ENCODE data around the gene ARL16. TPM values are rescaled to one million over a fixed set of nuclear protein-coding genes. Genes with fewer than 3 reads are reported as not detected.

ARL16 gene
- total RNA-seq, 1 experiment from 2014 or later, result 47.5 TPM

DNA sequence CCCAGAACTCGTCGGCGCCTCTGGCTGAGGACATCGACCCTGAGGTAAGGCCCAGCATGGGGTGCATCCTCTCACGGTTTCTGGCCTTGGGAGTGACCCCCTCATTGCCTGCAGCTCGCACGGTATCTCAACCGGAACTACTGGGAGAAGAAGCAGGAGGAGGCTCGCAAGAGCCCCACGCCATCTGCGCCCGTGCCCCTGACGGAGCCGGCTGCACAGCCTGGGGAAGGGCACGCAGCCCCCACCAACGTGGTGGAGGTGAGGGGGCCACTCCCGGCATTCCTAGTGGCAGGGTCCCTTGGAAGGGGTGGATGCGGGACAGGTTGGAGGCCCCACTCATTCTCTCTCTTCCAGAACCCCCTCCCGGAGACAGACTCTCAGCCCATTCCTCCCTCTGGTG, 11.2 kb upstream of the ARL16 start:
- Histone ChIP-seq H3K36me3 (ENCODE audit: control insufficient read depth in 1 of 2, insufficient read depth in 2 of 2, low read length in 2 of 2) (peaks cover 53 to 84% of the 10 kb centered on the region in 2 experiments), H3K4me3 (replicated peaks in 1 of 2; ENCODE audit: low read depth in 1 of 2, low read length in 2 of 2) (no peak overlapping the region), H3K79me2 (ENCODE audit: insufficient read depth, low read length) (peaks cover 78% of the 10 kb centered on the region; the same call in 1 of the 2 replicates), H3K9me3 (ENCODE audit: control insufficient read depth in 1 of 2, insufficient read depth in 1 of 2, low read depth in 1 of 2, low read length in 2 of 2) (no peaks in the 10 kb centered on the region), H3K4me2 (ENCODE audit: low read length) (no peak overlapping the region), H3K4me1 (ENCODE audit: control insufficient read depth in 1 of 2, insufficient read depth in 2 of 2, low read length in 2 of 2) (no peaks in the 10 kb centered on the region; a peak in 1 of 4 replicates), H3K9ac (ENCODE audit: low read length) (no peak overlapping the region), H4K20me1 (ENCODE audit: insufficient read depth) (no peaks in the 10 kb centered on the region), H3K27me3 (ENCODE audit: insufficient read depth, low read length) (no peaks in the 10 kb centered on the region), H3K9me2 (ENCODE audit: insufficient read depth) (no peaks in the 10 kb centered on the region), H3K27ac (ENCODE audit: low read depth, low read length) (no peak overlapping the region), H2AFZ (ENCODE audit: low read depth, low read length, poor library complexity, severe bottlenecking) (no peak overlapping the region)
- intact Hi-C loops (cut with micrococcal nuclease), result loop anchor here (10.0 kb wide), 1 partner anchor 140 kb away; the partner anchor contains the start of gene FAAP100
- no peak for TF ChIP-seq SP1 (IDR thresholded peaks at IDR 0.05; ENCODE audit: low read depth)
- TF ChIP-seq YY1 (IDR thresholded peaks at IDR 0.05; ENCODE audit: extremely low read depth, insufficient replicate concordance, low read depth, low read length), result no peak
- TF ChIP-seq, protein P1, sequence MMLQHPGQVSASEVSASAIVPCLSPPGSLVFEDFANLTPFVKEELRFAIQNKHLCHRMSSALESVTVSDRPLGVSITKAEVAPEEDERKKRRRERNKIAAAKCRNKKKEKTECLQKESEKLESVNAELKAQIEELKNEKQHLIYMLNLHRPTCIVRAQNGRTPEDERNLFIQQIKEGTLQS (IDR thresholded peaks at IDR 0.05), result no peak
- TF ChIP-seq FOSL1 (IDR thresholded peaks at IDR 0.05; ENCODE audit: low read depth), result no peak
- no peak for TF ChIP-seq ELF1 (IDR thresholded peaks at IDR 0.05; ENCODE audit: borderline replicate concordance, low read depth)
- TF ChIP-seq SRF (IDR thresholded peaks at IDR 0.05; ENCODE audit: low read depth), result no peak
- no peak for DNase-seq (ENCODE audit: low read depth, low spot score)
- ChIA-PET RAD21 (ENCODE audit: low non-redundant PET in 1 of 2, low total read pairs in 2 of 2, uncharacterized antibody in 2 of 2, unreplicated experiment in 2 of 2) (no interaction called here), CTCF (no interaction called here), POLR2A (no interaction called here)
- BruUV-seq (replicated peaks), result no TSS peak
- no peak for ATAC-seq

GRCh38 chr17:81693509-81694210, 10.1 kb upstream of the ARL16 start:
- no TSS peak for BruUV-seq (replicated peaks)
- intact Hi-C loops (cut with micrococcal nuclease), result loop anchor here (10.0 kb wide), 1 partner anchor 139 kb away; the partner anchor contains the start of gene FAAP100
- ChIA-PET RAD21 (ENCODE audit: low non-redundant PET in 1 of 2, low total read pairs in 2 of 2, uncharacterized antibody in 2 of 2, unreplicated experiment in 2 of 2) (interaction anchor here in 1 of 2 experiments (1.0 kb wide), 1 partner anchor 18 kb away, joined by 3 read pairs; no protein-coding TSS in a partner anchor), CTCF (interaction anchor here (1.1 kb wide), 1 partner anchor 18 kb away, joined by 3 read pairs; no protein-coding TSS in a partner anchor), POLR2A (interaction anchor here (1.4 kb wide), 1 partner anchor 10 kb away, joined by 6 read pairs; the partner anchor contains the start of genes ARL16 and HGS)
- Histone ChIP-seq H3K27me3 (ENCODE audit: insufficient read depth, low read length) (no peaks in the 10 kb centered on the region), H2AFZ (ENCODE audit: low read depth, low read length, poor library complexity, severe bottlenecking) (no peak overlapping the region), H3K4me1 (ENCODE audit: control insufficient read depth in 1 of 2, insufficient read depth in 2 of 2, low read length in 2 of 2) (no peaks in the 10 kb centered on the region; a peak in 1 of 4 replicates), H3K9ac (ENCODE audit: low read length) (no peak overlapping the region), H3K9me2 (ENCODE audit: insufficient read depth) (no peaks in the 10 kb centered on the region), H3K36me3 (ENCODE audit: control insufficient read depth in 1 of 2, insufficient read depth in 2 of 2, low read length in 2 of 2) (peaks cover 54 to 96% of the 10 kb centered on the region in 2 experiments), H3K27ac (ENCODE audit: low read depth, low read length) (no peak overlapping the region), H3K79me2 (ENCODE audit: insufficient read depth, low read length) (peaks cover 79% of the 10 kb centered on the region; the same call in 1 of the 2 replicates), H3K4me3 (replicated peaks in 1 of 2; ENCODE audit: low read depth in 1 of 2, low read length in 2 of 2) (no peak overlapping the region), H4K20me1 (ENCODE audit: insufficient read depth) (no peaks in the 10 kb centered on the region), H3K4me2 (ENCODE audit: low read length) (no peak overlapping the region), H3K9me3 (ENCODE audit: control insufficient read depth in 1 of 2, insufficient read depth in 1 of 2, low read depth in 1 of 2, low read length in 2 of 2) (no peaks in the 10 kb centered on the region)
- ATAC-seq (peak; percentile 65), DNase-seq (ENCODE audit: low read depth, low spot score) (no peak)
- peak in 2 of 3 experiments; percentile 39 to 53; a peak in 4 of 6 replicates for TF ChIP-seq CTCF (IDR thresholded peaks at IDR 0.05 in 2 of 3, conservative IDR thresholded peaks at IDR 0.05 in 1 of 3; ENCODE audit: borderline replicate concordance in 1 of 3, insufficient read depth in 1 of 3, low read depth in 2 of 3, low read length in 2 of 3)
- TF ChIP-seq EZH2 (IDR thresholded peaks at IDR 0.05), result no peak
- TF ChIP-seq POLR2AphosphoS5 (IDR thresholded peaks at IDR 0.05; ENCODE audit: low read depth, low read length), result no peak
- no peak for TF ChIP-seq POLR2A (IDR thresholded peaks at IDR 0.05; ENCODE audit: borderline replicate concordance, extremely low read depth, insufficient read depth, insufficient read length)
- TF ChIP-seq ZBTB33 (IDR thresholded peaks at IDR 0.05; ENCODE audit: extremely low read depth, insufficient replicate concordance, low read length), result no peak
